GM23338 (cell line): ENCODE measurements around the gene CRK. TPM values are rescaled to one million over a fixed set of nuclear protein-coding genes. Genes with fewer than 3 reads are reported as not detected.

Experiments used
- ATAC-seq: fragments of 200-7000 bp; cut with Tn5 transposase; 3 replicates; pipeline ENCODE4 v1.9.1; 2020
- DNase-seq: peaks from one replicate; pipeline ENCODE4 v3.0.0-alpha.2; 2015; ENCODE audit warnings: low spot score
- H2AFZ ChIP-seq: fragments of 200-600 bp; sonication (generic); 2 replicates; pipeline ENCODE4 v1.8.0; 2016; ENCODE audit warnings: antibody characterized with exemption, mild to moderate bottlenecking, moderate library complexity
- H3F3A ChIP-seq: fragments of 200-600 bp; sonication (generic); replicated peaks from 2 replicates; pipeline ENCODE4 v1.8.0; 2017; ENCODE audit warnings: antibody characterized with exemption, mixed run types, low read depth
- H3K27ac ChIP-seq: fragments of 200-600 bp; sonication (generic); 2 replicates; pipeline ENCODE4 v1.6.1; 2016; ENCODE audit warnings: low read depth
- H3K27me3 ChIP-seq: fragments of 200-600 bp; sonication (generic); 2 replicates; pipeline ENCODE4 v1.8.0; 2016; ENCODE audit warnings: mild to moderate bottlenecking, mixed run types, moderate library complexity; ENCODE audit not compliant: insufficient read depth
- H3K36me3 ChIP-seq: fragments of 200-600 bp; sonication (generic); 2 replicates; pipeline ENCODE4 v1.8.0; 2016; ENCODE audit warnings: mild to moderate bottlenecking; ENCODE audit not compliant: insufficient read depth
- H3K4me1 ChIP-seq: fragments of 200-600 bp; sonication (generic); 2 replicates; pipeline ENCODE4 v1.8.0; 2016; ENCODE audit warnings: mild to moderate bottlenecking, moderate library complexity; ENCODE audit not compliant: insufficient read depth
- H3K4me2 ChIP-seq: fragments of 200-600 bp; sonication (generic); 2 replicates; pipeline ENCODE4 v1.7.1; 2017; ENCODE audit warnings: mixed run types
- H3K4me3 ChIP-seq: fragments of 200-600 bp; sonication (generic); 2 replicates; pipeline ENCODE4 v1.6.1; 2016; ENCODE audit warnings: mixed run types
- H3K79me2 ChIP-seq: fragments of 200-600 bp; sonication (generic); replicated peaks from 2 replicates; pipeline ENCODE4 v1.8.0; 2017; ENCODE audit warnings: mild to moderate bottlenecking; ENCODE audit not compliant: insufficient read depth
- H3K9me2 ChIP-seq: fragments of 200-600 bp; sonication (generic); 2 replicates; pipeline ENCODE4 v1.8.0; 2017; ENCODE audit not compliant: insufficient read depth
- H4K20me1 ChIP-seq: fragments of 200-600 bp; sonication (generic); replicated peaks from 2 replicates; pipeline ENCODE4 v1.8.0; 2017; ENCODE audit warnings: mild to moderate bottlenecking; ENCODE audit not compliant: insufficient read depth
- H3K27ac Mint-ChIP-seq: 2 replicates; pipeline ENCODE4 v1.8.0; 2020; ENCODE audit warnings: inconsistent platforms, mild to moderate bottlenecking, moderate library complexity, mixed read lengths
- H3K27me3 Mint-ChIP-seq: 3 replicates; pipeline ENCODE4 v1.8.0; 2022; ENCODE audit warnings: low read depth, mild to moderate bottlenecking, moderate library complexity, mixed read lengths, inconsistent platforms; ENCODE audit not compliant: insufficient read depth, poor library complexity
- H3K36me3 Mint-ChIP-seq: 3 replicates; pipeline ENCODE4 v1.8.0; 2021; ENCODE audit warnings: low read depth, mild to moderate bottlenecking, inconsistent platforms, moderate library complexity, mixed read lengths
- H3K4me1 Mint-ChIP-seq: 3 replicates; pipeline ENCODE4 v1.8.0; 2020; ENCODE audit warnings: mild to moderate bottlenecking, inconsistent platforms, mixed read lengths
- H3K4me3 Mint-ChIP-seq: 3 replicates; pipeline ENCODE4 v1.8.0; 2021; ENCODE audit warnings: moderate library complexity, mild to moderate bottlenecking, inconsistent platforms, mixed read lengths
- H3K9me3 Mint-ChIP-seq: 3 replicates; pipeline ENCODE4 v1.8.0; 2020; ENCODE audit warnings: moderate library complexity, mild to moderate bottlenecking, inconsistent platforms, mixed read lengths
- CREB1 ChIP-seq: fragments of 250-450 bp; sonication (Bioruptor Pico); IDR thresholded peaks from 2 replicates; pipeline ENCODE4 v1.5.0; 2020; ENCODE audit warnings: low read depth, mild to moderate bottlenecking, moderate library complexity
- EZH2 ChIP-seq: fragments of 200-600 bp; sonication (generic); IDR thresholded peaks from one replicate; pipeline ENCODE4 v1.8.0; 2017; ENCODE audit warnings: antibody characterized with exemption, mild to moderate bottlenecking, low read depth; ENCODE audit not compliant: unreplicated experiment
- EZH2phosphoT487 ChIP-seq: fragments of 200-600 bp; sonication (generic); IDR thresholded peaks from one replicate; pipeline ENCODE4 v1.8.1; 2018; ENCODE audit warnings: antibody characterized with exemption; ENCODE audit not compliant: unreplicated experiment
- JUNB ChIP-seq: IDR thresholded peaks from one replicate; pipeline ENCODE4 v1.6.1; 2016; ENCODE audit warnings: antibody characterized with exemption; ENCODE audit not compliant: unreplicated experiment
- POLR2AphosphoS5 ChIP-seq: IDR thresholded peaks from 2 replicates; pipeline ENCODE4 v1.6.1; 2016; ENCODE audit warnings: antibody characterized with exemption, low read depth
- REST ChIP-seq: IDR thresholded peaks from one replicate; pipeline ENCODE4 v1.6.1; 2018; ENCODE audit warnings: antibody characterized with exemption; ENCODE audit not compliant: unreplicated experiment
- STAT1 ChIP-seq: IDR thresholded peaks from one replicate; pipeline ENCODE4 v1.6.1; 2016; ENCODE audit warnings: antibody characterized with exemption; ENCODE audit not compliant: unreplicated experiment
- ZNF331 ChIP-seq: fragments of 250-450 bp; sonication (Bioruptor Pico); IDR thresholded peaks from 2 replicates; pipeline ENCODE4 v1.5.0; 2020; ENCODE audit warnings: low read depth, mild to moderate bottlenecking, moderate library complexity
- ZNF462 ChIP-seq: fragments of 250-450 bp; sonication (Bioruptor Pico); IDR thresholded peaks from 2 replicates; pipeline ENCODE4 v1.5.0; 2020; ENCODE audit warnings: mild to moderate bottlenecking, moderate library complexity
- polyA plus RNA-seq: library from polyadenylated mRNA; unstranded; fragments of >200 nt; fragmentation: Nextera tagmentation; extraction: Ambion mirVana; gene quantifications from 2 replicates; pipeline ENCODE4 v1.2.1, GENCODE V29; 2016
- total RNA-seq: library from RNA; depleted of rRNA; stranded (reverse); fragments of >200 nt; shearing (Covaris generic); gene quantifications from 2 replicates; pipeline ENCODE4 v1.2.3, GENCODE V29; 2014
- TF ChIP-seq, protein P1 (sequence below), 2 experiments: fragments of 200-600 bp in 1 of 2; sonication (generic) in 1 of 2; conservative IDR thresholded peaks; 2 replicates each; pipeline versions ENCODE4 v1.5.1 to v1.6.1; 2016 to 2017; ENCODE audit warnings: antibody characterized with exemption in 2 of 2, low read depth in 2 of 2, mild to moderate bottlenecking in 2 of 2, moderate library complexity in 1 of 2
- TF ChIP-seq, protein P2 (sequence below): IDR thresholded peaks from 2 replicates; pipeline ENCODE4 v1.6.1; 2016; ENCODE audit warnings: antibody characterized with exemption

The CRK gene
- total and polyA plus RNA-seq, 2 experiments from 2014 or later, result 32.6 to 59.8 TPM

DNA sequence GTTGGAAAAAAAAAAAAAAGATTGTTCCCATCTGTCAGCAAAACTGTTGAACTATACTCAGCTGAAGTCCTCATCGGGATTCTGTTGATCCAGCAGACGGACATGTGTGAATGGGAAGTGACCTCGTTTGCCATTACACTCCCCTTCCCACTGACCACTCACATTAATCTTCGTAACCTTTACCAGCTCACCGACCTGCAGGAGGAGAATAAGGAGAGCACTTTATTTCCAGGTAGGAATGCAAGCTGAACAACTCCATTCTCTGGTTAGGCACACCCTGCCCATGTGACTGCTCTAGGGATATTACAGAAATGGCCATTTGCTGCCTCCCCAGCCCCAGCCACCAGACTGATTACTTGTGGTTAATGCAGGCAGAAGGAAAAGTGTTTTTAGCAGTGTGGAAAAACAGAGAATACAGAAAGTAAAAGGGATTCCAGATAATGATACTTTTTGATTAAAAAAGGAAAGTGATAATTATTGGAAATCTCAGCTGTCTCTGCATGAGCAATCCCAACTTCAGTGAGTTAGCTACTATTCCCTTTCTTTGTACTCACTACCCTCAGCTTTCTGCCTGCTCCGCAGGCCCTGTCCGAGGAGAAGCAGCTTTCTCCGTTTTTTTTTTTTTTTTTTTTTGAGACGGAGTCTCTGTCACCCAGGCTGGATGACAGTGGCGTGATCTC lies 32.4 kb downstream of the CRK start:
- ATAC-seq (no peak), DNase-seq (no peak)
- Mint-ChIP-seq H3K4me1 (no peaks in the 10 kb centered on the region), H3K4me3 (no peak overlapping the region), H3K36me3 (peaks cover 50% of the 10 kb centered on the region), H3K9me3 (no peaks in the 10 kb centered on the region), H3K27ac (no peak overlapping the region), H3K27me3 (peaks cover 7% of the 10 kb centered on the region)
- Histone ChIP-seq H3K9me2 (no peaks in the 10 kb centered on the region), H3F3A (peaks cover 23% of the 10 kb centered on the region; the same call in 1 of the 2 replicates), H3K4me1 (no peaks in the 10 kb centered on the region), H2AFZ (no peak overlapping the region), H3K27me3 (no peaks in the 10 kb centered on the region), H3K4me2 (no peak overlapping the region), H3K27ac (no peak overlapping the region), H4K20me1 (peaks cover 40% of the 10 kb centered on the region), H3K4me3 (no peak overlapping the region), H3K79me2 (peaks cover 63% of the 10 kb centered on the region), H3K36me3 (peaks cover 22% of the 10 kb centered on the region)
- TF ChIP-seq EZH2phosphoT487 (no peak), CREB1 (no peak), JUNB (no peak), REST (no peak), POLR2AphosphoS5 (no peak), ZNF462 (no peak), ZNF331 (CRISPR knock-in tag) (no peak), EZH2 (no peak), STAT1 (no peak)
- TF ChIP-seq, protein P1, sequence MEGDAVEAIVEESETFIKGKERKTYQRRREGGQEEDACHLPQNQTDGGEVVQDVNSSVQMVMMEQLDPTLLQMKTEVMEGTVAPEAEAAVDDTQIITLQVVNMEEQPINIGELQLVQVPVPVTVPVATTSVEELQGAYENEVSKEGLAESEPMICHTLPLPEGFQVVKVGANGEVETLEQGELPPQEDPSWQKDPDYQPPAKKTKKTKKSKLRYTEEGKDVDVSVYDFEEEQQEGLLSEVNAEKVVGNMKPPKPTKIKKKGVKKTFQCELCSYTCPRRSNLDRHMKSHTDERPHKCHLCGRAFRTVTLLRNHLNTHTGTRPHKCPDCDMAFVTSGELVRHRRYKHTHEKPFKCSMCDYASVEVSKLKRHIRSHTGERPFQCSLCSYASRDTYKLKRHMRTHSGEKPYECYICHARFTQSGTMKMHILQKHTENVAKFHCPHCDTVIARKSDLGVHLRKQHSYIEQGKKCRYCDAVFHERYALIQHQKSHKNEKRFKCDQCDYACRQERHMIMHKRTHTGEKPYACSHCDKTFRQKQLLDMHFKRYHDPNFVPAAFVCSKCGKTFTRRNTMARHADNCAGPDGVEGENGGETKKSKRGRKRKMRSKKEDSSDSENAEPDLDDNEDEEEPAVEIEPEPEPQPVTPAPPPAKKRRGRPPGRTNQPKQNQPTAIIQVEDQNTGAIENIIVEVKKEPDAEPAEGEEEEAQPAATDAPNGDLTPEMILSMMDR (conservative IDR thresholded peaks at IDR 0.05; ENCODE audit: low read depth in 2 of 2), result no peak
- TF ChIP-seq, protein P2, sequence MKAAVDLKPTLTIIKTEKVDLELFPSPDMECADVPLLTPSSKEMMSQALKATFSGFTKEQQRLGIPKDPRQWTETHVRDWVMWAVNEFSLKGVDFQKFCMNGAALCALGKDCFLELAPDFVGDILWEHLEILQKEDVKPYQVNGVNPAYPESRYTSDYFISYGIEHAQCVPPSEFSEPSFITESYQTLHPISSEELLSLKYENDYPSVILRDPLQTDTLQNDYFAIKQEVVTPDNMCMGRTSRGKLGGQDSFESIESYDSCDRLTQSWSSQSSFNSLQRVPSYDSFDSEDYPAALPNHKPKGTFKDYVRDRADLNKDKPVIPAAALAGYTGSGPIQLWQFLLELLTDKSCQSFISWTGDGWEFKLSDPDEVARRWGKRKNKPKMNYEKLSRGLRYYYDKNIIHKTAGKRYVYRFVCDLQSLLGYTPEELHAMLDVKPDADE, result no peak
